ENCODE data around the gene ARL10.

ARL10 gene

DNA sequence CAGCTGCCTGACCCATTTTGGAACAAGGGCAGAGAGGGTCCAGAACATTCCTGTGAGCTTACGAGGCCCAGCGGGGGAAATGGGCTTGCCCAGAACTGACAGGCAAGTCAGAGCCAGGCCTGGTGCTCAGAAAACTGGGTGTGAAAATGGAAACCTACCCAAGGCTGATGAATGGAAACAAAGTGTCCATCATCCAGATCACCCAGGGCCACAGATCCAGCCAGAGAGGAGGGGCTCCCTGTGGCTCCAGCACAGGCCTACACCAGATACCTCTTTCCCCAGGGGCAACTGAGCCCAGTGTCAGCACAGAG is 47.9 kb downstream of the ARL10 start:
- DNase-seq: no peak

- DNase-seq: no peak
Observed at GRCh38 chr5:176413709-176414191, 48.5 kb downstream of the ARL10 start.

DNA sequence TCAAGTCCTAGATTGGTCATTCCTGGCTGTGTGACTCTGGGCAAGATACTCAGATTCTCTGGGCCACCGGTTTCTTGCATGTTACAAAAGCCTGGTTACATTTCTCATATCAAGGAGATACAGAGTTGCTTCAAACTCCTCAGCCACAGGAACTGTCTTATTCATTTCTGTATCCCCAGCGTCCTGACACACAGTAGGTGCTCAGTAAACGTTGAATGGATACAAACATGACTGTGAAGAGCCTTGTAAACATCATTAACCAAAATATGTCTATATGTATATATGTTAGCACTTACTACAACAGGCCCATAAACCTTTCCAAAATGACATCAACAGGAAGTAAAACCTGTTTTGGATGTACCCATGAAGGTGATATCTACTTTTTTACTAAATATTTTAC is 49.4 kb downstream of the ARL10 start:
- no peak for DNase-seq

DNA sequence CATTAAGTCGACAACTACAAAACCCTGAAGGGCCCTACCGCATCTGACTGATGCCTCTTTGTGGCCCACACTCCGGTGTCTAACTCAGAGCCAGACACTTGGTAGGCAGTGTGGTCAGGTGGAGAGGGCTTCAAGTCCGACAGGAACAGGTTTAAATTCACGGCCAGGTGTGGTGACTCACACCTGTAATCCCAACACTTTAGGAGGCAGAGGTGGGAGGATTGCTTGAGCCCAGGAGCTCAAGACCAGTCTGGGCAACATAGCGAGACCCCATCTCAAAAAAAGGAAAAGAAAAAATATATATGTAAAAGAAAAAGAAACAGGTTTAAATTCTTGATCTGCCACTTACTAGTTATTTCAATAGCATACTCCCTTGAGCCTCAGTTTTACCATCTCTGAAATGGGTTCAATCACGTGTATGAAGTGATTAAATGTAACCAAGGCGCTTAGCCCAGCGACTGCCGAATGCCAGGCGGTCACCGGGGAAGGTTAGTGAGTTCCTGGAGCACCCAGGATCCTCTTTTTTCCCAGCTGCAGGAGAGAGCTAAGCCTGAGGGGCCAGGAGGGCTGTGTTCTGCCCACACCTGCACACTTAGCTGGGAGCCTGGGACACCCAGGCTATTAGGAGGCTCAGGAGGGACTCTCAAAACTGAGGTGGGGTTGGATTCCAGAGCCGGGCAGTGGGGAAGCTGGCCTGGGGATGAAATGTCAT is 50.1 kb downstream of the ARL10 start:
- no peak for DNase-seq

DNA sequence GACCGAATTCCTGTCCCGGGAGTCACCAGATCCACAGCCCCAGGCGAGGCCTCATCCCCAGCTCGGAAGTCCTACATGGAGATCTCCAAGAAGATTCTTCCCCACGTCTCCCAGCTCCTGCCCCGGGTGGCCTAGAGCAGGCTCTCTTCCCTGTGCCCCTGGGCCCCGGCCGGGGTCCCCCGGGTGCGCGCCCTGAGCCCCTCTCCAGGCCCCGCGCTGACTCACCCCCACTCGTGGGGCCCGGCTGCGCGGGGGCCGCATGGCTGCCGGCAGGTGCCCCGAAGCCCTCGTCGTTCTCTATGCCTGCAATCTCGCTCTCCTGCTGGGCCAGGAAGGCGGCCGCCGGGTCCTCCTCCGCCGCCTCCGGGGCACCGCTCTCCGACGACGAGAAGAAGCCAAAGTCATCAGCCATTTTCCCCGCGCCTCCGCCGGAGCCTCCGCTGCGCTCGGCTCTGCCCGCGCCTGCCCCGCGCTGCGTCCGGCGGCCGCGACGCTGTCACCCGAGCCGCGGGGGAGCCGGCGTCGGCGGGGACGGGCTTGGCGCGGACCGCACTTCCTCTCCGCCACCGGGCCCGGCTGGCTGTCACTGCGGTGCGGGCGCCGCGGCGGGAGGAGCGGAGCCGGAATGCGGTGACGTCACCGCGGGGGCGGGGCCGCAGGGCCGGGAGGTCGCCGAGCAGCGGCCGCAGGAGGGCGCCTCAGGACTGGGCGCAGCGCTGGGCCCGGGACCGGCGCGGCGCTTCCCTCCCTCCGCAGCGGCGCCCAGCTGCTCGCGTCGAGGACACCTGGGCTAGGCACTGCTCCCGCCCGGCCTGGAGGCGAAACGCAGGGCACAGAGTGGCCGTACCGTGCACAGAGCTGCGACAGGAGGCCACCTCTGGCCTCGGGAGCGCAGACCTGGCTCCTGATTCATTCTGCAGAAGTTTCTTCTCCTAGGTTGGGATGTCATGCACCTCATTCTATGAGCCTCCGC is 51.0 kb downstream of the ARL10 start, which contains the start of gene CLTB:
TSS of gene CLTB (minus strand) at position 588 of the 973 bp plus-strand sequence. CDS start at position 412, 176 bp downstream.
- DNase-seq: peak; percentile 75 to 91 (median 84)

DNA sequence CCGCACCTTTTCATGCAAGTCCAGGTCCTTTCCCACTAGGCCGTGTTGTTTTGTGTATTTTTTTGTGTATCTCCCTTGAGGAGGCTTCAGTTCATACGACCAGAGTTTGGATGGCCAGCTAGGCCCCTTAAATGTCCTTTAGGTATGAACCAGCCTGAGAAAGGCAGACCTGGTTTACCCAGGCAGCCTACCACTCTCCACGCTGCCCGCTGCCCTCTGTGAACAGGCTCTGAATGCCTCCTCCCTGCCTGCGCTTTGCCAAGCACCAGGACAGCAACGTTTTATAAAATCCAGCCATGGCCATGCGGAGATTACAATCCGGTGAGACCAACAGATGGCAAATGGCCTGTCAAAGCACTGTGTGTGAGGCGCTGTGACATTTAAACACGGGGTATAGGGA is 51.7 kb downstream of the ARL10 start:
- DNase-seq: no peak

- DNase-seq: no peak
Observed at GRCh38 chr5:176418251-176418650, 53.0 kb downstream of the ARL10 start.

GRCh38 chr5:176420086-176420485 is 54.8 kb downstream of the ARL10 start:
- DNase-seq: no peak

GRCh38 chr5:176420972-176421544 is 55.8 kb downstream of the ARL10 start:
- no peak for DNase-seq

GRCh38 chr5:176424181-176424580 is 58.9 kb downstream of the ARL10 start:
- DNase-seq: no peak

DNA sequence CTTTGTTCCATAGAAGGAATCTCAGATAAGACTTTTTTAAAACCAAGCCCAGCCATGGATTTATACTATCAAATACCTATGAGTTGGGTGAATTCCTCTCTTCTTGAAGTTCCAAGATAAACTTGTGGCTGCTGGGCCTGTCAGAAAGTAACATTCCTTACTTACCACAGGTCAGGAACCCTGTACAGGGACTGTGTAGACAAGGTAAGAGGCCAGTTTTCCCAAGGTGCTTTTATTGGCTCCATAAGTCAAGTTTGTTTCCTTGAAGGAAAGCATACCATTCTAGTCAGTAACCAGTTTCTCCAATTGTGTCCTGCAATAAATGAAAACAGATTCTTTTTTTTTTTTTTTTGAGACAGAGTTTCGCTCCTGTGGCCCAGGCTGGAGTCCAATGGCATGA is 59.9 kb downstream of the ARL10 start:
- DNase-seq: no peak

- no peak for DNase-seq
Observed at GRCh38 chr5:176425791-176426190, 60.5 kb downstream of the ARL10 start.

DNA sequence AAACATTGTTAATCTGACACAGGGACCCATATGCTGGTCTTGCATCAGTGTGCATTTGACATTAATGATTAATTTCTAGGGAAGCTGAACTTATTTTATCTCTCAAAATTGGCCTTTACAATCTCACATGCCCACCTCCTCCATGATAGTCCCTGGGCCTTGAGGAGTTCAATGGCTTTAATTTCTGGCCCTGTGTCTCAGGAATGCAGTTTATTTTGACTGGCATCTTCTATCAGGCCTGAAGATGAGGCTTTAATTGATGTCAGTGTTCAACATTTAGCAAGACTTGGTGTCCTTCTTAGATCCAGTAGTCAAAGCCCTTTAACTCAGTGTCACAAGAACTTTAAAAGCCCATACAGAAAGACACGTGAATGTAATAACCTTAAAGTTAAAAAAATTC is 61.6 kb downstream of the ARL10 start:
- no peak for DNase-seq

- no peak for DNase-seq
Observed at GRCh38 chr5:176427971-176428370, 62.7 kb downstream of the ARL10 start.

DNA sequence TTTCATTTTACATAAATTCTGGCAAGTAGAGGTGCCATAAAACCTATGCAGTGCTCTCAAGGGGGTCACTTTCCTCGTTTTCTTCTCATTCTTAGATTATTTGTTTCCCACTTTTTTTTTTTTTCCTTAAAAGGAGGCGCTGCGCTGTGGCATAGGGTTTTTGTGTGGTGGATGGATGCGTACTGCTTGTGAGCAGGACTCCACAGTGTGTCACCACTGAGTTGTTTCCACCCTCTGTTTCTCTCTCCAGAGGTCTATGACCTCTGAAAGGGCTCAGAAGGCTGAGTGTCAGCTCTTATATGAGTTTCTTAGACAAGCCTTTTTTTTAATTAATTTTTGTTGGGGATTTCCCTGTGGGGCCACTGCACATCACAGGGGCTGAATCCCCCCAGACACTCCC is 64.7 kb downstream of the ARL10 start:
- no peak for DNase-seq
